HepG2 (cell line): ENCODE results near the gene NUDT1.

Source experiments
- ATF3 ChIP-seq: sonication (generic); formaldehyde crosslinking; IDR thresholded peaks from 2 replicates; pipeline ENCODE4 v1.4.0; 2020; ENCODE audit warnings: missing genetic modification reagents
- CEBPZ ChIP-seq: IDR thresholded peaks from 2 replicates; pipeline ENCODE4 v1.6.1; 2012; ENCODE audit warnings: low read length, improper control_type of control experiment
- PBX2 ChIP-seq: IDR thresholded peaks from 2 replicates; pipeline ENCODE4 v1.6.1; 2016; ENCODE audit warnings: control low read depth
- STAG1 ChIP-seq: sonication (generic); formaldehyde crosslinking; IDR thresholded peaks from 2 replicates; pipeline ENCODE4 v1.4.0; 2020; ENCODE audit warnings: missing genetic modification reagents
- TAF1 ChIP-seq: sonication (generic); formaldehyde crosslinking; IDR thresholded peaks from 2 replicates; pipeline ENCODE4 v1.4.0; 2020; ENCODE audit warnings: missing genetic modification reagents
- XBP1 ChIP-seq: sonication (generic); formaldehyde crosslinking; IDR thresholded peaks from 2 replicates; pipeline ENCODE4 v1.5.0; 2020; ENCODE audit warnings: missing genetic modification reagents
- ZNF333 ChIP-seq: sonication (generic); formaldehyde crosslinking; IDR thresholded peaks from 2 replicates; pipeline ENCODE4 v1.4.0; 2020; ENCODE audit warnings: mild to moderate bottlenecking, missing genetic modification reagents, borderline replicate concordance
- ZNF713 ChIP-seq: sonication (generic); formaldehyde crosslinking; IDR thresholded peaks from 2 replicates; pipeline ENCODE4 v1.4.0; 2020; ENCODE audit warnings: mild to moderate bottlenecking, missing genetic modification reagents
- ZZZ3 ChIP-seq: sonication (generic); formaldehyde crosslinking; IDR thresholded peaks from 2 replicates; pipeline ENCODE4 v1.4.0; 2020; ENCODE audit warnings: missing genetic modification reagents, mild to moderate bottlenecking, borderline replicate concordance
- TF ChIP-seq, protein P1 (sequence below): IDR thresholded peaks from 2 replicates; pipeline ENCODE4 v1.6.1; 2012; ENCODE audit warnings: inconsistent platforms

GRCh38 chr7:2205036-2205780 is 36.8 kb upstream of the NUDT1 start:
- no peak for TF ChIP-seq STAG1 (CRISPR knock-in tag)
- no peak for TF ChIP-seq ZNF713
- no peak for TF ChIP-seq CEBPZ
- TF ChIP-seq, protein P1, sequence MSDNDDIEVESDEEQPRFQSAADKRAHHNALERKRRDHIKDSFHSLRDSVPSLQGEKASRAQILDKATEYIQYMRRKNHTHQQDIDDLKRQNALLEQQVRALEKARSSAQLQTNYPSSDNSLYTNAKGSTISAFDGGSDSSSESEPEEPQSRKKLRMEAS = no peak
- TF ChIP-seq ZNF333 (CRISPR knock-in tag) = no peak
- TF ChIP-seq ZZZ3 (CRISPR knock-in tag) = no peak
- no peak for TF ChIP-seq XBP1 (CRISPR knock-in tag)
- TF ChIP-seq TAF1 (CRISPR knock-in tag) = no peak
- TF ChIP-seq ATF3 (CRISPR knock-in tag) = no peak
- TF ChIP-seq PBX2 (CRISPR knock-in tag) = no peak
